ENCODE measurements around the gene CES4A.
A peak's percentile ranks its signal among the peaks of the same experiment; 100 is the strongest.
"Not testable (repeated sequence)": the region's sequence is repeated elsewhere in the genome, so short reads cannot be mapped to it uniquely, and the experiment has no call there.

The CES4A gene

GRCh38 chr16:66950971-66951790 lies 37.2 kb upstream of the CES4A start:
- no peaks in the 10 kb centered on the region for H3K9me3 Mint-ChIP-seq
- H3K27ac Mint-ChIP-seq = no peak overlapping the region
- H3K4me3 Mint-ChIP-seq = no peak overlapping the region
- peaks cover 22% of the 10 kb centered on the region for H3K4me1 Mint-ChIP-seq
- ATAC-seq = no peak
- H3K27me3 Mint-ChIP-seq = peaks cover 51% of the 10 kb centered on the region
- DNase-seq = no peak
- H3K36me3 Mint-ChIP-seq (ENCODE audit: low read depth) = no peaks in the 10 kb centered on the region

- H3K36me3 Mint-ChIP-seq (ENCODE audit: low read depth) = no peaks in the 10 kb centered on the region
- no peak overlapping the region for H3K4me3 Mint-ChIP-seq
- DNase-seq (no peak), ATAC-seq (no peak)
- no peak overlapping the region for H3K27ac Mint-ChIP-seq
- no peaks in the 10 kb centered on the region for H3K9me3 Mint-ChIP-seq
- peaks cover 50% of the 10 kb centered on the region for H3K27me3 Mint-ChIP-seq
- peaks cover 16% of the 10 kb centered on the region for H3K4me1 Mint-ChIP-seq
Measured at GRCh38 chr16:66952430-66953110, 35.8 kb upstream of the CES4A start.

- no peaks in the 10 kb centered on the region for H3K36me3 Mint-ChIP-seq (ENCODE audit: low read depth)
- H3K27ac Mint-ChIP-seq = no peak overlapping the region
- H3K4me3 Mint-ChIP-seq = no peak overlapping the region
- peaks cover 9% of the 10 kb centered on the region for H3K4me1 Mint-ChIP-seq
- H3K9me3 Mint-ChIP-seq = no peaks in the 10 kb centered on the region
- no peak for DNase-seq
- ATAC-seq = no peak
- H3K27me3 Mint-ChIP-seq = peaks cover 46% of the 10 kb centered on the region
Measured at GRCh38 chr16:66953462-66954096, 34.8 kb upstream of the CES4A start.

- Mint-ChIP-seq H3K27ac (no peak overlapping the region), H3K4me3 (no peak overlapping the region), H3K9me3 (no peaks in the 10 kb centered on the region), H3K4me1 (peaks cover 6% of the 10 kb centered on the region), H3K27me3 (peaks cover 46% of the 10 kb centered on the region), H3K36me3 (ENCODE audit: low read depth) (no peaks in the 10 kb centered on the region)
- DNase-seq (peak; percentile 80), ATAC-seq (peak; percentile 79)
Measured at GRCh38 chr16:66954097-66954659, 34.2 kb upstream of the CES4A start.

- H3K4me3 Mint-ChIP-seq; H3K4me1 Mint-ChIP-seq; H3K27ac Mint-ChIP-seq; H3K36me3 Mint-ChIP-seq (ENCODE audit: low read depth); ATAC-seq; DNase-seq; H3K9me3 Mint-ChIP-seq: not testable (repeated sequence)
- peaks cover 34% of the 10 kb centered on the region for H3K27me3 Mint-ChIP-seq
Measured at GRCh38 chr16:66955363-66956153, 32.8 kb upstream of the CES4A start.

GRCh38 chr16:66956154-66956457 lies 32.3 kb upstream of the CES4A start:
- not testable (repeated sequence) for H3K4me3 Mint-ChIP-seq; ATAC-seq; H3K36me3 Mint-ChIP-seq (ENCODE audit: low read depth); H3K9me3 Mint-ChIP-seq; DNase-seq; H3K4me1 Mint-ChIP-seq; H3K27ac Mint-ChIP-seq
- peaks cover 31% of the 10 kb centered on the region for H3K27me3 Mint-ChIP-seq

- ATAC-seq (no peak), DNase-seq (no peak)
- Mint-ChIP-seq H3K4me3 (no peak overlapping the region), H3K4me1 (peaks cover 5% of the 10 kb centered on the region), H3K27me3 (peaks cover 8% of the 10 kb centered on the region), H3K9me3 (no peaks in the 10 kb centered on the region), H3K36me3 (ENCODE audit: low read depth) (no peaks in the 10 kb centered on the region), H3K27ac (no peak overlapping the region)
Measured at GRCh38 chr16:66958857-66959703, 29.3 kb upstream of the CES4A start.

GRCh38 chr16:66959704-66960161 lies 28.7 kb upstream of the CES4A start:
- Mint-ChIP-seq H3K4me1 (peaks cover 5% of the 10 kb centered on the region), H3K27me3 (peaks cover 13% of the 10 kb centered on the region), H3K27ac (no peak overlapping the region), H3K4me3 (no peak overlapping the region), H3K9me3 (no peaks in the 10 kb centered on the region), H3K36me3 (ENCODE audit: low read depth) (no peaks in the 10 kb centered on the region)
- ATAC-seq (no peak), DNase-seq (no peak)

GRCh38 chr16:66960270-66960669 lies 28.1 kb upstream of the CES4A start:
- H3K27ac Mint-ChIP-seq = no peak overlapping the region

GRCh38 chr16:66961065-66961744 lies 27.2 kb upstream of the CES4A start, which contains the start of gene CES3:
CES3 (plus strand) TSS chr16:66961266; CDS start chr16:66961308, 42 bp downstream.
- H3K4me3 Mint-ChIP-seq = no peak within 1 kb of the TSS
- peaks cover 5% of the 10 kb centered on the region for H3K4me1 Mint-ChIP-seq
- no peaks in the 10 kb centered on the region for H3K36me3 Mint-ChIP-seq (ENCODE audit: low read depth)
- peaks cover 16% of the 10 kb centered on the region for H3K27me3 Mint-ChIP-seq
- peak; percentile 71 for DNase-seq
- no peak within 1 kb of the TSS for H3K27ac Mint-ChIP-seq
- H3K9me3 Mint-ChIP-seq = no peaks in the 10 kb centered on the region
- ATAC-seq = peak; percentile 94

More at GRCh38 chr16:66960270-66960669, 28.1 kb upstream of the CES4A start:
- Mint-ChIP-seq H3K4me3 (no peak overlapping the region), H3K27me3 (peaks cover 16% of the 10 kb centered on the region), H3K9me3 (no peaks in the 10 kb centered on the region), H3K36me3 (ENCODE audit: low read depth) (no peaks in the 10 kb centered on the region), H3K4me1 (peaks cover 5% of the 10 kb centered on the region)
- no peak for DNase-seq
- no peak for ATAC-seq

GRCh38 chr16:66961914-66962313 lies 26.5 kb upstream of the CES4A start:
- H3K4me3 Mint-ChIP-seq = no peak overlapping the region
- H3K27ac Mint-ChIP-seq = no peak overlapping the region
- no peaks in the 10 kb centered on the region for H3K9me3 Mint-ChIP-seq
- H3K36me3 Mint-ChIP-seq (ENCODE audit: low read depth) = no peaks in the 10 kb centered on the region
- DNase-seq (no peak), ATAC-seq (no peak)
- H3K27me3 Mint-ChIP-seq = peaks cover 16% of the 10 kb centered on the region
- peaks cover 5% of the 10 kb centered on the region for H3K4me1 Mint-ChIP-seq

GRCh38 chr16:66964049-66964448 lies 24.3 kb upstream of the CES4A start:
- Mint-ChIP-seq H3K36me3 (ENCODE audit: low read depth) (no peaks in the 10 kb centered on the region), H3K9me3 (no peaks in the 10 kb centered on the region), H3K27ac (no peak overlapping the region), H3K4me1 (peaks cover 5% of the 10 kb centered on the region), H3K27me3 (peaks cover 9% of the 10 kb centered on the region), H3K4me3 (no peak overlapping the region)
- no peak for ATAC-seq
- DNase-seq = no peak

- Mint-ChIP-seq H3K9me3 (no peaks in the 10 kb centered on the region), H3K4me3 (no peak overlapping the region), H3K4me1 (peaks cover 4% of the 10 kb centered on the region), H3K36me3 (ENCODE audit: low read depth) (no peaks in the 10 kb centered on the region), H3K27ac (no peak overlapping the region), H3K27me3 (peaks cover 8% of the 10 kb centered on the region)
- no peak for DNase-seq
- ATAC-seq = no peak
Measured at GRCh38 chr16:66968847-66969246, 19.5 kb upstream of the CES4A start.

Measured in activated naive CD8-positive, alpha-beta T cell treated with anti-CD3 and anti-CD28 coated beads, Interleukin-2, amount 50 U/mL, for 24 hours (primary cell).